ENCODE measurements around the gene NONO. TPM values are rescaled to one million over a fixed set of nuclear protein-coding genes. Genes with fewer than 3 reads are reported as not detected.

The NONO gene
- total RNA-seq, 2 experiments from 2014 or later, result 438 to 466 TPM

Other genes starting within 250 kb of the NONO start
- 10 to 100 TPM; 36.8 to 38.7 TPM for gene SNX12, start 215.3 kb upstream of the NONO start, total RNA-seq
- gene FOXO4, start 187.8 kb upstream of the NONO start, total RNA-seq, result 10 to 100 TPM; 22.1 to 24.9 TPM
- 10 to 100 TPM; 26.7 to 30.6 TPM for gene CXorf65, start 176.9 kb upstream of the NONO start, total RNA-seq
- 100 to 1,000 TPM; 389 to 395 TPM for gene IL2RG, start 172.1 kb upstream of the NONO start, total RNA-seq
- 10 to 100 TPM; 64.7 to 77.1 TPM for gene MED12, start 165.0 kb upstream of the NONO start, total RNA-seq
- gene NLGN3, start 138.8 kb upstream of the NONO start, total RNA-seq, result 1 to 10 TPM; 1.4 to 1.9 TPM
- under 1 TPM in 1 of 2 experiments, not detected in 1; 0.26 TPM for gene GJB1, start 60.4 kb upstream of the NONO start, total RNA-seq
- 10 to 100 TPM; 38.9 to 39.3 TPM for gene ZMYM3, start 29.5 kb upstream of the NONO start, total RNA-seq
- 1 to 10 TPM; 4.9 to 6.6 TPM for gene ITGB1BP2, start 18.1 kb downstream of the NONO start, total RNA-seq
- gene TAF1, start 82.7 kb downstream of the NONO start, total RNA-seq, result 10 to 100 TPM; 64.7 to 66.8 TPM
- 100 to 1,000 TPM; 487 to 498 TPM for gene OGT, start 249.5 kb downstream of the NONO start, total RNA-seq